Measurements from ENCODE around the gene IL7R. TPM values are rescaled to one million over a fixed set of nuclear protein-coding genes. Genes with fewer than 3 reads are reported as not detected.
"Not testable (repeated sequence)": the region's sequence is repeated elsewhere in the genome, so short reads cannot be mapped to it uniquely, and the experiment has no call there.

IL7R gene
- total and polyA plus RNA-seq, 7 donors: 0.21 to 1.9 (median 1.0) TPM

DNA sequence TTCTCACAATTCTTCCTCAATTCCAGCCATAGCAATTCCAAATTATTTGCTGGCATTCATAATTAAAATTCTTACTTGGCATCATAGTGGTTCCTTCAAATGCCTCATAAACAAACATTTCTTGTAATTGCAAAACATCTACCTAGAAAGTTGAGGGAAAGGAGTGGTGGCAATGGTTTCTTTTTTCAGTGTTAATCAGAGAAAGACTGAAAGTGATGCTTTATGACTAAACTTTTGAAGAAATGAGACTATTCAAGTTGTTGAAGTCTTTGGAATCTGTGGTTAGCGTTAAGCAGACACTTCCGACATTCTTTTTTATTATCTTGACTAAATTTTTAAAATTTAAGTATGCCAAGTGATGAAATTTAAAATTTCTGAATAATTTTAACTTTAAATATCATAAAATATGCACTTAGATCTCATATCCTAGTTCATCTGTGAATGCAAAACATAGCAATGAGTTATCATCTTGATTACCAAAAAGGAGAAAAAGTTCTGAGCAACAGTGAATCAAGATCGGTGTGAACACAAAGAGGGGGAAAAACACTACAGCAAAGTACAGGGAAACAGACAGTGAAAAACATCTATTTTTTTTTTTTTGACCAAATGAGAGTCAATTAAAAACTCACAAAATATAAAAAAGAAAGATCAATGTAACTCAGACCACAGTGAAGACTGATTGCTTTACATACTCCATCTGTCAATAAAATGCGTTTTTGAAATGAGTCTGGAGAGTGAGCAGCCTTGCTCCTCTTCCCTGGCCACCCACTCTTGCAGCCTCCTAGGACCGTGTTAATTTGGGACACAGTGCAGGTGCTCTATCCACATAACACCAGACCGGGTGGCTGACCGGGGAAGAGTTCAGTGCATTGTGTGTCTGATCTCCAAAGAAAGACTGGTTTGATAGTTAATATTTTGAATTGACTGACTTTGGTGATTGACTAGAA lies 20.6 kb upstream of the IL7R start:
- H3K4me3 ChIP-seq: no peak overlapping the region
- no peaks in the 10 kb centered on the region for H3K27me3 ChIP-seq (ENCODE audit: insufficient read depth in 3 of 3, low read length in 2 of 3)
- H3K27ac ChIP-seq: no peak overlapping the region
- 78 to 89% (median 79%) methylated on average over 7 of the region's 7 CpGs for WGBS, 3 donors
- H3K36me3 ChIP-seq (ENCODE audit: insufficient read depth in 1 of 2, low read depth in 1 of 2): no peaks in the 10 kb centered on the region
- DNase-seq: no peak
- TF ChIP-seq, protein P1, sequence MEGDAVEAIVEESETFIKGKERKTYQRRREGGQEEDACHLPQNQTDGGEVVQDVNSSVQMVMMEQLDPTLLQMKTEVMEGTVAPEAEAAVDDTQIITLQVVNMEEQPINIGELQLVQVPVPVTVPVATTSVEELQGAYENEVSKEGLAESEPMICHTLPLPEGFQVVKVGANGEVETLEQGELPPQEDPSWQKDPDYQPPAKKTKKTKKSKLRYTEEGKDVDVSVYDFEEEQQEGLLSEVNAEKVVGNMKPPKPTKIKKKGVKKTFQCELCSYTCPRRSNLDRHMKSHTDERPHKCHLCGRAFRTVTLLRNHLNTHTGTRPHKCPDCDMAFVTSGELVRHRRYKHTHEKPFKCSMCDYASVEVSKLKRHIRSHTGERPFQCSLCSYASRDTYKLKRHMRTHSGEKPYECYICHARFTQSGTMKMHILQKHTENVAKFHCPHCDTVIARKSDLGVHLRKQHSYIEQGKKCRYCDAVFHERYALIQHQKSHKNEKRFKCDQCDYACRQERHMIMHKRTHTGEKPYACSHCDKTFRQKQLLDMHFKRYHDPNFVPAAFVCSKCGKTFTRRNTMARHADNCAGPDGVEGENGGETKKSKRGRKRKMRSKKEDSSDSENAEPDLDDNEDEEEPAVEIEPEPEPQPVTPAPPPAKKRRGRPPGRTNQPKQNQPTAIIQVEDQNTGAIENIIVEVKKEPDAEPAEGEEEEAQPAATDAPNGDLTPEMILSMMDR (IDR thresholded peaks at IDR 0.05): no peak
- no peaks in the 10 kb centered on the region for H3K9me3 ChIP-seq
- intact Hi-C loops (cut with DNase I): no loop called here
- no peaks in the 10 kb centered on the region for H3K4me1 ChIP-seq
- ATAC-seq: no peak

DNA sequence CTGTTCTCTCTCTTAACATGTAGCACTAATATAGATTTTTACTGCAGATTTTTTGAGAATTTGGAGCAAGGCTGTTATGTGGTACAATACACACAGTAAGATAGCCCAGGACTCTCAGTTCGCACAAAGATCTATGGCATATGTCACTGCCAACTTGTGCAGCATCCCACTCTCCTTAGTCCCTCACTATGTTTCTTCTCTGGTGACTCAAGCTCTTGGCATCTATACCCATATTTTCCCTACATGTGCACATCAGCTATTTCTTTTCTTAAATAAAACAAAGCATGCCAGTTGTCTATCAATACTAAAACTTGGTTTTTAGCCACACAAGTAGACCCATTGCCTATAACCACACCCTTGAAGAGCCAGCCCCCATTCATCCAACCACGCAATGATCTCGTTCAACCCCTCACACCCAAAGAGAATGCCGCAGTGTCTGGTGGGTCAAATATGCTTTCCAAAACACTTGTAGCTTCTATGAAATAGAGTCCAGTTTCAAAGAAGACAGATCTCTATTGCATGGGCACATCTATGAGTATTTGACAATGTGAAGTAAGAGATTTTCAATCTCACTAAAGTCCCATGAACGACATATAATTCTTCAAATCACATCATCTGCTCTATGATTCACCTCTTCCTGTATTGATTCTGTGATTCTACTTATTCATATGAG lies 18.2 kb upstream of the IL7R start:
- Histone ChIP-seq H3K4me1 (no peaks in the 10 kb centered on the region), H3K4me3 (no peak overlapping the region), H3K9me3 (no peaks in the 10 kb centered on the region), H3K27me3 (ENCODE audit: insufficient read depth in 3 of 3, low read length in 2 of 3) (no peaks in the 10 kb centered on the region), H3K27ac (no peak overlapping the region), H3K36me3 (ENCODE audit: insufficient read depth in 1 of 2, low read depth in 1 of 2) (no peaks in the 10 kb centered on the region)
- TF ChIP-seq, protein P1 (IDR thresholded peaks at IDR 0.05): no peak
- intact Hi-C loops (cut with DNase I): no loop called here
- ATAC-seq (no peak), DNase-seq (no peak)
- WGBS, 3 donors: 91 to 93% (median 92%) methylated on average over 5 of the region's 5 CpGs

DNA sequence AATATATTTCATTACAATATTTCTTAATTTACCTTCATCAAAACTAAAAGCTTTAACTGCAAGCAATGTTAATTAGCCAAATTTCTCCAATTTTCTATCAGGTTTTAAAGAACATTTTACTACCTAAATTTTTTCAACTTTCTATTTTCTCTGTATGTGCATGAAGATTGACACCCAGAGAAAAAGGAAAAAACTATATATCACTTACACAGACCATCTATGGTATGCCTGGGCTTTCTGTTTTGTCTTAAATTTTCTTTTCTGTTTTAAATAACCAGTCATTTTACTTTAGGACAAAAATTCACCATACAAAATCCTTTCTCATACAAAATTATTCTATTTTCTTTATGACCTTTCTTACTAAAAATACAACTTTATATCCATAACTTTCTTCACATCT lies 13.8 kb upstream of the IL7R start:
- no peaks in the 10 kb centered on the region for H3K27me3 ChIP-seq (ENCODE audit: insufficient read depth in 3 of 3, low read length in 2 of 3)
- no peaks in the 10 kb centered on the region for H3K9me3 ChIP-seq
- no peaks in the 10 kb centered on the region for H3K4me1 ChIP-seq
- DNase-seq (no peak), ATAC-seq (no peak)
- no peak overlapping the region for H3K4me3 ChIP-seq
- no peaks in the 10 kb centered on the region for H3K36me3 ChIP-seq (ENCODE audit: insufficient read depth in 1 of 2, low read depth in 1 of 2)
- TF ChIP-seq, protein P1 (IDR thresholded peaks at IDR 0.05): no peak
- intact Hi-C loops (cut with DNase I): no loop called here
- H3K27ac ChIP-seq: no peak overlapping the region

DNA sequence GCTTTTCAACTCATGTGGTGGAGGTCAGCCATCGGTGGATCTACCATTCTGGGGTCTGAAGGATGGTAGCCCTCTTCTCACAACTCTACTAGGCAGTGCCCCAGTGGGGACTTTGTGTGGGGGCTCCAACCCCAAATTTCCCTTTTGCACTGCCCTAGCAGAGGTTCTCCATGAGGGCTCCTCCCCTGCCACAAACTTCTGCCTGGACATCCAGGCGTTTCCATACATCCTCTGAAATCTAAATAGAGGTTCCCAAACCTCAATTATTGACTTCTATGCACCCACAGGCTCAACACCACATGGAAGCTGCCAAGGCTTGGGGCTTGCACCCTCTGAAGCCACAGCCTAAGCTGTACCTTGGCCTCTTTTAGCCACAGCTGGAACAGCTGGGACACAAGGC lies 11.2 kb upstream of the IL7R start:
- H3K36me3 ChIP-seq (ENCODE audit: insufficient read depth in 1 of 2, low read depth in 1 of 2); DNase-seq; intact Hi-C loops (cut with DNase I); H3K27me3 ChIP-seq (ENCODE audit: insufficient read depth in 3 of 3, low read length in 2 of 3); H3K4me1 ChIP-seq; H3K9me3 ChIP-seq; H3K27ac ChIP-seq; H3K4me3 ChIP-seq; ATAC-seq: not testable (repeated sequence)
- 81 to 85% (median 83%) methylated on average over 2 of the region's 2 CpGs for WGBS, 3 donors

DNA sequence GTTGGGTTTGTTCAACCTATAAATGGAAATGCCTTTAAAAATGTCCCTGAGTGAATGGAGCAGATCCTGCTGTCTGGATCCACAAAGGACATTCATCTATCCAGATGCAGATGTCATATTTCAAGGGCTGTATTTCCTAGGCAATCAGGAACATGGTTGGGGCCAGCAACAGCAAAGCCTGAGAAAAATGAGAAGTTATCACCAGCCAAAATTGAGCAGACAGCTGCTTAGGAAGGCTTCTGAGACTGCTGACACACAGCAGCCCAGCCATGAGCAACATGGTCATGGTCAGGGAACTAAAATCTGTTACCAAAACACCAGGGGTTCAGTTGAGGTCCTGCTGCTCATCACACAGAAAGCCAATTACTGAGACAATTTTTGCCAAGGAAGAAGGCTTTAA lies 9.2 kb upstream of the IL7R start:
- Histone ChIP-seq H3K27ac (no peak overlapping the region), H3K36me3 (ENCODE audit: insufficient read depth in 1 of 2, low read depth in 1 of 2) (no peaks in the 10 kb centered on the region), H3K9me3 (no peaks in the 10 kb centered on the region), H3K4me1 (no peaks in the 10 kb centered on the region), H3K27me3 (ENCODE audit: insufficient read depth in 3 of 3, low read length in 2 of 3) (no peaks in the 10 kb centered on the region), H3K4me3 (no peak overlapping the region)
- intact Hi-C loops (cut with DNase I): no loop called here
- no peak for DNase-seq
- no peak for ATAC-seq
- TF ChIP-seq, protein P1 (IDR thresholded peaks at IDR 0.05): no peak
